Endometrium (tissue), 2 donors: ENCODE data around the gene GNAZ.
"Not testable (repeated sequence)": the region's sequence is repeated elsewhere in the genome, so short reads cannot be mapped to it uniquely, and the experiment has no call there.

Experiments used
- FAIRE-seq: peaks from 2 replicates; lab custom pipeline; 2012; peaks lifted over from hg19 to GRCh38; lab: Jason Lieb, UNC
- donor health status: control.
- donor health status: control.

Gene GNAZ

DNA sequence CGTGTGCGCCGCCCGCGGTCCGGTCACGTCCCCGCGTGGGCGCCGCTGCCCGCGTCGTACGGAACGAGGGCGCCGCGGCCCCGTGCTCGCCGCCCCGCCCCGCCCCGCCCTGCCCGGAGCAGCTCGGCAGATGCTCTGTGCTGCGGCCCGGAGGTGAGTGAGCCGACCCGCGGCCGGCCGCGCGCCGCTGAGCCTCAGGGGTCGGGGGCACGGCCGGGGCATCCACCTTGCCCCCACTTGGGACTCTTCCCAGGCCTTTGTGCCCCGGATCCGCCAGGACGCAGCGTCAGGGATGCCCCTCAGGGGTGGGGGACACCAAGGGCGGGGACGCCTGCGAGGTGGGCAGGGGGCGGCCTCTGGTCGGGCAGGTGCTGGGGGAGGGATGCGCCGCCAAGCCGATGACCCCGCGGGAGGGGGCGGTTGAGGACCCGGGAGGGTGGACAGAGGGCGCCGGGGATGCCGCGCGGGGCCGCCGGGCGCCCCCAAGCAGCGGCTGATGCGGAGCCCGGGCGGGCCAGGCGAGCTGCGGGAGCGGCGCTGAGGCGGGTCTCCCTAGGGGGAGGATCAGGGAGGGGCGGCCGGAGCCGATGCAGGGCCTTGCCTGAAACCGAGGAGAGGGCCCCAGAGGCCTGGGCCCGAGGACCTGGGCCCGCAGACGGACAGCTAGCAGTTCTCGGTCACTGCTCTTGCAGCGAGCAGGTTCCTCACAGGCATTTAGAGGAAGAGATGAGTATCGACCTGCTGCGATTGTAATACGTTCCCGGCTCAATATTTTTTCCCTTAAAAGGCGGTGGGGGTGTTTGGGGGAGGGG lies at the start of gene GNAZ:
Gene GNAZ (plus strand): TSS at position 102 of the 812 bp plus-strand sequence. CDS start 25,177 bp downstream, outside the sequence.
- FAIRE-seq: no peak

DNA sequence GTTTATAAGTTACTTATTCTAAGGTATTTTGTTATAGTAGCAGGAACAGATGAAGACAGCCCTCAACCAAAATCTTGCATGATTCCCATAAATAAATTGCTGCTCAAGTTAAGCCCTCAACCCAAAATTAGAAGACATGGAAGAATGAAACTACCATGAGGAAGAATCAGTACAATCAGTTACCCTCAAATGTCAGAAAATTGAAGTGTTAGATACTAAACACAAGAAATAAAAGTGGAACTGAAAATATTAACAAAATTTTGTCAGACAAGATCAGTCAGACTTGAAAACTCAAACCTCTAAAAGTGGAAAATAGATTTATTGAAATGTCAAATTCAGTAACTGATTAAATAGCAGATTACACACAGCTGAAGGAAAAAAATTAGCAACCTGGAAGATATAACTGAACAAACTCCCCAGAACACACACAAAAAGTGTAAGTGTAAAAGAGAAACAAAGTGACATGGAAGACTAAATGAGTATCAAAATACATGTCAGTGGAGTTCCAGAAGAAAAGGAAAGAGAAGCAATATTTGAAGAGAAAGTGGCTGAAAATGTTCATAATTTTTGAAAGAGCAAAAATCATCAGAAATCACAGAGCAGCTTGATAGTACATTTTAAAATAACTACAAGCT lies 49.5 kb upstream of the GNAZ start:
- no peak for FAIRE-seq

DNA sequence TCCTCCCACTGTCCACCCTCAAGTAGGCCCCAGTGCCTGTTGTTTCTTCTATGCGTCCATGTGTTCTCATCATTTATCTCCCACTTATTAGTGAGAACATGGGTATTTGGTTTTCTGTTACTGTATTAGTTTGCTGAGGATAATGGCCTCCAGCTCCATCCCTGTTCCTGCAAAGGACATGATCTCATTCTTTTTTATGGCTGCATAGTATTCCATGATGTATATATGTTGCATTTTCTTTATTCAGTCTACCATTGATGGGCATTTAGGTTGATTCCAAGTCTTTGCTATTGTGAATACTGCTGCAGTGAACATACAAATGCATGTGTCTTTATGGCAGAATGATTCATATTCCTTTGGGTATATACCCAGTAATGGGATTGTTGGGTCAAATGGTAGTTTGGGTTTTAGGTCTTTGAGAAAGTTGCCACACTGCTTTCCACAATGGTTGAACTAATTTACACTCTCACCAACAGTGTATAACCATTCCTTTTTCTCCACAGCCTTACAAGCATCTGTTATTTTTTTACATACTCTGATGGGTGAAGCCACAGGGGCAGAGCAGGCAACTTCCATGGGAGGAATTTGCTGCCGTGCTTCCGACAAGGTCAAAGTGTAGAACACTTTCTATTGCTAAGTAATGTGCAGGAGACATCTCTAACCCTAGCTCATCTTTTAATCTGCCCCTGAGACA lies 48.5 kb upstream of the GNAZ start:
- not testable (repeated sequence) for FAIRE-seq

DNA sequence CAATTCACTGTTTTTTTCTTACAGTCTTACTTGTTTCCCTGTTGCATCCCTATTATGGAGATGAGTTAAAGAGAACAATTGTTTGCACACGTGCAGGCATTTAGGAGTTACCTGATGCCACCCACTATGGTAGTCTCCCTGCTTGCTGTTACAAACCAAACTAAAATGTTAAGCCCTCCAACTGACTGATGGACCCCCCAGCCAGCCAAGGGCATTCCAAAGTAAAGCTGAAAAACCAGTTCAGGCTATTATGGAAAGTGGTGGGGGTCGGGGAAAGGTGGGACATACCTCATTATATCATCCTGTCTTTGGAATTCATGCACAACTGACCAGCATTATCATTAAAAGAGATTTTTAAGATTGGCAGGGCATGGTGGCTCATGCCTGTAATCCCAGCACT lies 47.0 kb upstream of the GNAZ start:
- FAIRE-seq: no peak

DNA sequence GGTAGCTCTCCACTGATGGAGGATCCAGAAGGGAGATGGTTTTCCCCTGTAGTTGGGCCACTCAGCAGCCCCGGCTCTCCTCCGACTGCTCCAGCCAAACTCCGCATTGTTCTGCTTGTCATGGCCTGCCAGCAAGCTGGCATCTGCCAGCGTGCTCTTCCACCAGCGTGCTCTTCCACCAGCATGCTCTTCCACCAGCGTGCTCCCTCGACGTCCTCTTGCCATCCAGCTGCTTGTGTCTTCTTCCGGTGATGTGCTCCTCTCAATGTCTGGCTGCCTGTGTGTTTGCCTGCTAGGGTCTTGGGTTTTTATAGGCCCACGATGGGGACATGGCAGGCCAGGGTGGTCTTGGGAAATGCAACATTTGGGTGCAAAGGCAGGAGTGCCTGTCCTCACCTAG lies 43.5 kb upstream of the GNAZ start:
- no peak for FAIRE-seq

DNA sequence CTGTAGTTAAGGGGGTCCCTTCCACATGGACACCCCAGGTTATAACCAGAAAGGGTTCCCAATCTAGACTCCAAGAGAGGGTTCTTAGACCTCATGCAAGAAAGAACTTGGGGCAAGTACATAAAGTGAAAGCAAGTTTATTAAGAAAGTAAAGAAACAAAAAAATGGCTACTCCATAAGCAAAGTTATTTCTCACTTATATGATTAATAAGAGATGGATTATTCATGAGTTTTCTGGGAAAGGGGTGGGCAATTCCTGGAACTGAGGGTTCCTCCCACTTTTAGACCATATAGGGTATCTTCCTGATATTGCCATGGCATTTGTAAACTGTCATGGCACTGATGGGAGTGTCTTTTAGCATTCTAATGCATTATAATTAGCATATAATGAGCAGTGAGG lies 42.5 kb upstream of the GNAZ start:
- not testable (repeated sequence) for FAIRE-seq

DNA sequence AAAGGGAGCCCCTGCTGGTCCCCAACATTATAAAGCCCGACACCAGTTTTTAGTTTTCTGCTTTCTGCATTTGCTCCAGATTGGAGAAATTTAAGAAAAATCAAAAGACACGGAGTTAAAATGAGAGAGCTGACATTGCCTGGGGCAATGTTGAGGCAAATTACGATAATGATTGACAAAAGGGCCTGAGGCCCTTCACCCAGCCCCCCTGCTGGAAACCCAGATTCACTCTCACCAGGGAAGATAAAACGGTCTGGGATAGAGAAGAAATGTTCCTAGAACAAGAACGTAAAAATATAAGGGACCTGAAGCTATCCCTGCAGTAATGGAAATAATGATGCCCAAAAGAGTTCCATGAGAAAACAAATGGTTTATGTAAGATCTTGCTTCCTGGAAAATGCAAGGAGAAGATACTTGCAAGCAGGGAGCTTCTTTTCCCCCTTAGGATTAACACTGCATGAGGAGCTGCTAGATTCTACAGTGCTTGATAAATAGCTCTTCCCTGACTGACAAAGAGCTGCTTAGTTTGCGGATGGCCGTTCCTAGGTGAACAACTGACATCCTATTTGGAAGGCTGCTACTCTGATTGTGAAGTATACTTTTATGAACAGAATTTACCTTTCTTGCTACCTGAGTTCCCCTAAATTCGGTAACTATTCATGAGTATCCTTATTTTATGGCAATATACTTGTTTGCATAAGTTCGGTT lies 40.6 kb upstream of the GNAZ start:
- no peak for FAIRE-seq

DNA sequence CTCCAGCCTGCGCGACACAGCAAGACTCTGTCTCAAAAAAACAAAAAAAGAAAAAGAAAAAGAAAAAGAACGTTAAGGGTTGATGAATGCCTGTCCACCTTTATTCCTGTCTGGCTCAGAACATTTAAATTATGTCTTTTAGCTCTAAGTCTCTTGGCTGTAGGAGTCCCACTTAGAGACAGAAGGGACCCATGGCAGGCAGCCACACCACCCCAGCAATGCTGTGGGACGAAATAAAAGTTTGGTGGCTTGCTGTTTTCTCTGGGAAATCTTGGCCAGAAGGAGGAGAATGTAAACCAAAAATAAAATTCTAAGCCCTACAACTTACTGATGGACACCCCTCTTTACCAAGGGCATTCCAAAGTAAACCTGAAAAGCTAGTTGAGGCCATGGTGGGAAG lies 38.9 kb upstream of the GNAZ start:
- FAIRE-seq: no peak

DNA sequence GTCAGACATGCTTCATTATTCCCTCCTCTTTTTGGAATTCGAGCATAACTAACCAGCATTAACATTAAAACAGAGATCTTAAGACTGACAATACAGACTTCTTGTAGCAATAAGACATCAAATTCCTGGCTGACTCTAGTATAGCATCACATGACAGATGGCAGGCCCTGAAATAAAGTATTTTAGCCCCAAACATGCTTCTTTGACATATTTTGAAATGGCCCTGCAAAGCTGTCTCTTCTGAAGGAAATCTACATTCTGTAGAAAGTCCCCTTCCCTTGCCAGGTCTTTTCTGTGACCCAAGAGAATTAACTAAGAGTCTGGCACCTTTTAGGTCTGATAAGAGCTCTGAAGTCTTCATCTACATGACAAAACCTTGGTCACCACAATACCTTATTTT lies 38.5 kb upstream of the GNAZ start:
- FAIRE-seq: no peak

DNA sequence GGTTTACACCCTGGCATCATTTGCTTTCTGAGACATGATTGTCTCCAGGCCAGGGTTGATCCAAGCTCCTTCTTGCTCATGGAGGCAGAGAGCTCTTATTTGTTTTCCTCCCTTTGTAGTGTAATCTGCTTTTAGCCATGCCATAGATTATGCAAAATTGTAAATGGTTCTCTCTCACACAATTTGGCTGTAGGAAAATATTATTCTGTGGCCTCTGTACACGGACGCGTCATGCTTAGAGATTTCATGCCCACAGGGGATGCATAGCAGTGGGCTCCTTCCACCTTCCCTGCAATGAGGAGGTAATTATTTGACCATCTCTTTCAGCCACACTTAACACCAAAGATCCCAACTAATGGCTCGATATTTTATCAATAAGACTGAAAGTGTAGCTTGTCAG lies 37.7 kb upstream of the GNAZ start:
- FAIRE-seq: no peak

DNA sequence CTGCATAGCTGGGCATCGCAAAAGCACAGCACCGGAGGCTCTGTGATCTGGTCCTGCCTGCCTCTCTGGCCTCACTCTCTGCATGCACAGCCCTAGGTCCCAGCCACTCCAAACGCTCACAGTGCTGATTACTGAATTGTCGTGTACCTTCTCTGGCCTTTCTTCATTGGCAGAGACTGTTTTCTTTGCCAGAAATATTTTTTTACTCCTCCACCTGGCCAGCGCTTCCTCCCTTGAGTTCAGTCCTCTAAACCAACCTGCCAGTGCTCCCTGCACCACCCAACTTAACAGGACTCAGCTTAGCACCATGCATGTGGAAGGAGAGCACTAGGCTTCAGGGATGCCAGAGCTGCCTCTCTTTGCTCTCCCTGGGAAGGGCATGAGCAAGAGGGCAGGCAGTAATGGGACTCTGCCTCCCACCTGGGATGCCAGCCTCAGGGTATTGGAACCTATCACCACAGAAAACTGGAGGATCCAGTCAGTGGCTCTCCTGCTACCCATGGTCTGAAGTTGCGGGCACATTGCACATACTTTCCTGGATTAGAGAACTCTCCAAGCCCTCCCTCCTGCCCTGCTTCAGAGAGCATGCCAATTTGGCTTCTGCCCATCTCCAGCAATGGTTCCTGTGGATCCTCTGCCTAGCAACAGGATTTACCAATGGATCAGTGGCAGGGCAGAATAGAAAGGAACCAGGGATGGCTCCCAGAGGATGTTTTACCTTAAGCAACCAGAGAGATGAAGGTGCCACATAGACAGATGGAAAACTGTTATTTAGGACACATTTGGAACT lies 37.0 kb upstream of the GNAZ start:
- no peak for FAIRE-seq

DNA sequence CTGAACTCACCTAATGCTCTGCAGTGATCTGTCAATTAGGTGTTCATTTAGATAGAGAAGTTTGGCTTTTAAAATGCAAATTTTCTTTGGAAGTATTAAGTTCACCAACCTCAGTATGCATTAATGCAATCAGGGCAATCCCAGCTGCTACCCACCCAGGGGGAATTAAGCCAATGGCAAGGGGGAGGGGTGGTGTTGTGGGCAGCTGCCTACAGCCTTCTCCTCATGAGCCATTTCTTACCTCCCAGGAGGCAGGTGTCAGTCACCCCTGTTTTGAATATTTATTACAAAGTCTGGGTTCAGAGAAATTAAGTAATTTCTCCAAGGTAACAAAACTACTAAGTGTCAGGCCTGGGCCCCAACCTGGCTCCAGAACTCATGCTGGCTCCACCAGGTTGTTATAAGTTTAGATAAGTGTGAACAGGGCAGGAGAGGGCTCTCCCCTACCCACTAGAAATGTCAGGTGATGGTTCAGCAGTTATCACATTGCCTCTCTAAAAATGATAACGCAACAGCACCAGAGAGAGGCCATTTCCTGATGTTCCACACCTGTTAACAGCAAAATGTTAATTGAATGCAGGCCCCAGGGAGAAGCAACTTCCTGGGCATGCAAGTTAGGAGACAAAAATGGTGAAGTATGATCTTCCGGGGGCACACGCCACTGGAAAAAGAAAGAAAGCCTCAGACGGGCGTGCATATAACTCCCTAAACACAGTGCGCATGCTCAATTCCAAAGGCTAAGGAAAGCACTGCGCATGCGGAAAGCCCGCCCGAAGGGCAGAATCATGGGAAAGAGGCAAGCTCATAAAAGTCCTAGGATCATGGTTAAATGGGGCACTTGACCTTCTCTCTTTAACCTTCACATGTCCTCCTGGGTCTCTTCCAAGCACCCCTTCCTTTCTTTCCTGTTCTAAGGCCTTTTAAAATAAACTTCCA lies 35.4 kb upstream of the GNAZ start:
- no peak for FAIRE-seq

DNA sequence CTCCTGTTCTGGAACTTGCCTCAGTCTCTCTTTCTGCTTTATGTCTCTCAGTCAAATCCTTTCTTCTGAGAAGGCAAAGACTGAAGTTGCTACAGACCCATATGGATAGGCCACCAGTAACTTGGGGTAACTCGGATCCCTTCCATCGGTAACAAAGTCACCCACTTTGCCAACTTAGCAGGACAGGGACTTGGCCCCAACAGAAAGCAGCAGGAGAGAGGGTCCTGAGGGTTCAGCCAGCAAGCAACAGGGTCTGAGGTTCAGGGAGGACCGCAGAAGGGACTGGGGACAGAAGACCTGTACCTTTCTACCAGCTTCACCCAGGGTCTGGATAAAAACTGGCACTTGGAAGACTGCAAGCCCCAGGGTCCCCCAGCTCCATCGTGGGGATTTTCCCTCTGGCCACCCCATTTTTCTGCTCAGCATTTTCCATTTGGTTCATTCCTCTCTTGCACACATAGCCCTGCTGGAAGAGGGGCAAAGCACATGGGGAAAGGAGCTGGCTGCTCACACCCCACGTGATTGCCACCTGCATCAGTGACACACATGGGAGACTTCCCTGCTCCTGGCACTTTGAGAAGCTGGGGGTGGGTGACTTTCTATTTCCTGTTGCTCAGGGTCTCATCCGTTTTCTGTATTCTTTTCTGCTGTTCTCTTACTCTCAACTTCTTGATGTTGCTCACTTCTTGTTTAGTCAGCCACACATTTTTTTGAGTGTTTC lies 34.6 kb upstream of the GNAZ start:
- FAIRE-seq: no peak

DNA sequence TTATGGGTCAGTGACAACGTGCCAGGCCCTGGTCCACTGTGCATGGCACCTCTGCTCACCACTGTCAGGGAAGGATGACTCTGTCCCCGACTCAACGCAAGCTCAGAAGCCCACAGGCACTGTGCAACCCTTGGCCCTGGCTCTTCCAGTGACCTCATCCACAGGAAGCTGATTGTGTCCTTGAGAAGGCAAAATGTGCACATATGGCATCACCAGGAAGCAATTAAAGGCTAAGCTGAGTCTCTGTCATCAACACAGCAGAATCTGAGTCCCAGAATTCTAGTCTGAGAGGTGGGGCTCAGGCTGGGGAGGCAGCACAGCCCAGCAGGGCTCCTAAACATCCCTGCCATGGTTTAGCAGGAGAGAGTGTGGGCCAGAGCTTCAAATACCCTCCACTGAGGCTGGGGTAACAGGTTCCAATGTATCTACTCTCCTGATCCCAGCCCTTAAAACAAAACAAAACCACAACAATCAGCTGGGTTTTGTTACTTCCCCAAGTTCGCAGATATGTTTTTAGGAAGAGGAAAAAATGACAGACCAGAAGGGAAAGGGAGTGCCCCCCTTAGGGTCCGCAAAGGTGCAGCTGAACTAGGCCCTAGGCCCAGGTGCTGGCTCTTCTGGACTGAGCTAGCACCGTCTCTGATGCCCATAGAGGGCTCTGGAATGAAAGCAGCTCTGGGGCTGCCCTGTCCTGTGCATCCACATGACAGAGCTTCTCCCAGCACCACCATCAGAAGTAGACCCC lies 33.5 kb upstream of the GNAZ start:
- no peak for FAIRE-seq

DNA sequence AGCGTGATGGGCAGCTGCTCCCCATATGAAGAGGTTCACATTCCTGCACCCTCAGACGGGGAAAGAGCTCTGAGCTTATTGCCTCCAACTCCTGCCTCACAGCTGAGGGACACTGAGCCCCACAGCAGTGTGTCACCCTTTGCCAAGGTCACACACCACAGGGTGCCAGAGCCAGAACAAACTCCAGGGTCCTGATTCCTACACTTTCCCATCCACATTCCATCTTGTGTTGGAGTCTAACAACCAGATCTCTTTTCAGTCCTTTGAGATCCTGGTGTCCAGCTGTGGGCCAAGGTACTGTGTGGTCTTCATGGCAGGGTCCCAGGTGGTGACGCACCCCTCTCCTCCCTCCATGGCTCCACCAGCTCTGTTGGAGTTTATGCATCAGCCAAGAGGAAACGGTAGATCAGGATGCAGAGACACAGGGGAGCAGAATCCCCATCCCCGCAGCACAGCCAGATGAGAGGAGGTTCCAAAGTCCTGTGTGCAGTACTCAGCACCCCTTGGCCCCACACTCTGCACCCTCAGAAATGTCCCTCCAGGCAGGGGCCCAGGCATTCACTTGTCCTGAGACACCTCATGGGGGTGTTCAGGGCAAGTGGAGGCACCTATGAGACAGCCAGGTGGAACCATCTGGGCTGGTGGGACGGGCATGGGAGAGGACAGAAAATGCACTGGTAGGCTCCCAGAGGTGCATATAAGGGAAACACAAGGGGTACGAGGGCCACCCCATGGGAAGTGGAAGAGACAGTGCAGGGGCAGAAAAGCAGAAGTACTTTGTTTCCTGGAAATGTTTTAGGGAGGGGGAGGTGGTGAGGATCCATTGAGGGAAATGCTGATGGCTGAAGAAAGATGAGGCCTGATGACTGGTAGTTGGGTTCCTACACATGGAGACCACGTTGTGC lies 32.6 kb upstream of the GNAZ start:
- FAIRE-seq: no peak

DNA sequence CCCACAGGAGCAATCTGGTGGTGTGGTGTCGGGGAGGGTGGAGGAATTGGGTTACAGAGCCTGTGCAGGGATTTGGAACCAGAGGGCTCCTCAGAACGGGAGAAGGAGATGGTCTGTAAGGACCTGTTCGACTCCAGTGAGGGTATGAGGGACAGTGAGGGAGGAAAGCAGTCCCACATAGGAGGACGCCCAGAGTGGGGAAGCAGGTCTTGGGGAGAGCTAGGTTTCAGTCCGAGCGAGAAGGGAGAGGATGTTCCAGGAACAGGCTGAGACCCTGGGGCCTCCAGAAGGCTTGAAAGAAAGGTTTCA lies 32.0 kb upstream of the GNAZ start:
- no peak for FAIRE-seq

DNA sequence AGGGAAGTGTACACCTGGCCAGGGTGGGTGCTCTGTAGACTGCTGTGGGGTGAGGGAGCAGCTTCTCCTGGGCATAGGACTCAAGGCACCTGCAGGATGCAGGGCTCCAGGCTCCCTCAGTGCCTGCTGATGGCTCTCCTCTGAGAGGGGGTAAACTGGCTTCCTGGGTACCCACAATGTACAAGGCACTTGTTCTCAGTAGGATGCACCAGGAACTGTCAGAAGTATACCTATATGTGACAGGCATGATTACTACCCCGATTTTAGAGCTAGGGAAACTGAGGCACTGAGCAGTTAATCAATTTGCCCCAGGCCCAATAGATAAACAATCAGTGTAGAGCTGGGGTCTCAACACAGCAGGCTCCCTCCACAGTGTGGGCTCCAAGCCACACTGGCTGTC lies 31.4 kb upstream of the GNAZ start:
- FAIRE-seq: no peak

DNA sequence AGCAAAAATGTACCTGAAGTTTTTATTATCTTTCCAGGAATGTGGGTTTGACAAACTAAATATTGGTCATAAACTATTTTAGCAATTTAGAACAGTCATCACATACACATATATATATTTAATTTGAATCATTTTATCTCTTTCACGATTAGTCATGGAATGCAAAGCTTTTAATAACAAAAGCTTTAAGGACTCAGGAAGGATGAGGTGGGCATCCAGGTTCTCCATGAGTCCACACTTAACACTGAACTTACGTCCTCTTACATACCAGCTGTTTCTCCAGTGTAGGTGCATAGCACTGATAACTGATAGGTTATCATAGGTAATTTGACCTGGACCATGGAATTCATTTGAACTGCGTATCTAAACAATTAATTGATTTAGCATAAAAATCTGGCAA lies 28.1 kb upstream of the GNAZ start:
- no peak for FAIRE-seq
